Small intestine (tissue), 7 donors: ENCODE results near the gene PINLYP. TPM values are rescaled to one million over a fixed set of nuclear protein-coding genes. Genes with fewer than 3 reads are reported as not detected.

Experiments used
- DNase-seq, 2 donors: peaks; one replicate each; pipeline versions ENCODE4 v3.0.0 to v3.0.0-alpha.2; 2013
- FAIRE-seq: peaks from 2 replicates; lab custom pipeline; 2012; peaks lifted over from hg19 to GRCh38; lab: Jason Lieb, UNC
- H3K27ac ChIP-seq, 3 donors: one replicate each; pipeline ENCODE4 v1.5.1; 2013; ENCODE audit warnings: low read length in 2 of 3, mild to moderate bottlenecking in 2 of 3, control low read depth in 1 of 3, inconsistent platforms in 1 of 3, low read depth in 1 of 3, moderate library complexity in 1 of 3
- H3K27me3 ChIP-seq, 3 donors: one replicate each; pipeline ENCODE4 v1.6.1; 2013; ENCODE audit warnings: low read length in 3 of 3, inconsistent platforms in 1 of 3; ENCODE audit not compliant: control insufficient read depth in 3 of 3, insufficient read depth in 3 of 3
- H3K36me3 ChIP-seq, 3 donors: one replicate each; pipeline ENCODE4 v1.6.1; 2013; ENCODE audit warnings: low read length in 3 of 3, inconsistent platforms in 1 of 3, low read depth in 1 of 3, mild to moderate bottlenecking in 1 of 3, moderate library complexity in 1 of 3; ENCODE audit not compliant: control insufficient read depth in 3 of 3, insufficient read depth in 2 of 3
- H3K4me1 ChIP-seq, 3 donors: one replicate each; pipeline ENCODE4 v1.6.1; 2013; ENCODE audit warnings: low read length in 2 of 3, inconsistent platforms in 1 of 3, low read depth in 1 of 3, mild to moderate bottlenecking in 1 of 3, moderate library complexity in 1 of 3; ENCODE audit not compliant: control insufficient read depth in 3 of 3, insufficient read depth in 2 of 3
- H3K4me3 ChIP-seq, 3 donors: one replicate each; pipeline ENCODE4 v1.5.1; 2013; ENCODE audit warnings: low read length in 3 of 3, control low read depth in 1 of 3, inconsistent platforms in 1 of 3, low read depth in 1 of 3, mild to moderate bottlenecking in 1 of 3, moderate library complexity in 1 of 3
- H3K9me3 ChIP-seq, 2 donors: one replicate each; pipeline ENCODE4 v1.6.1; 2013; ENCODE audit warnings: low read depth in 1 of 2, low read length in 1 of 2; ENCODE audit not compliant: control insufficient read depth in 2 of 2, insufficient read depth in 1 of 2
- WGBS, 3 donors: extraction: QIAGEN DNeasy Blood & Tissue Kit; methylation state at CpG; one replicate each; pipeline ENCODE4 v1.1.7; 2013; 5-methylcytosine and 5-hydroxymethylcytosine counted together
- polyA plus RNA-seq, 4 donors: library from polyadenylated mRNA; stranded (reverse) in 3 of 4; unstranded in 1 of 4; fragments of 200-250 nt in 3 of 4; fragments of 120-200 nt in 1 of 4; gene quantifications; one replicate each; pipeline versions ENCODE4 v1.2.1 to v1.2.3, GENCODE V29; 2013
- donor health status: healthy with polysubstance abuse.
- donor health status: control.
- donor health status: control.
- donor health status: Bipolar disorder and iron deficiency.
- donor health status: healthy.

PINLYP gene
- polyA plus RNA-seq, 4 donors, result 5.1 to 13.8 (median 9.1) TPM

GRCh38 chr19:43616306-43616705 is 40.7 kb downstream of the PINLYP start:
- H3K9me3 ChIP-seq, result no peaks in the 10 kb centered on the region
- 63 to 85% (median 82%) methylated on average over 1 of the region's 1 CpG for WGBS, 3 donors

DNA sequence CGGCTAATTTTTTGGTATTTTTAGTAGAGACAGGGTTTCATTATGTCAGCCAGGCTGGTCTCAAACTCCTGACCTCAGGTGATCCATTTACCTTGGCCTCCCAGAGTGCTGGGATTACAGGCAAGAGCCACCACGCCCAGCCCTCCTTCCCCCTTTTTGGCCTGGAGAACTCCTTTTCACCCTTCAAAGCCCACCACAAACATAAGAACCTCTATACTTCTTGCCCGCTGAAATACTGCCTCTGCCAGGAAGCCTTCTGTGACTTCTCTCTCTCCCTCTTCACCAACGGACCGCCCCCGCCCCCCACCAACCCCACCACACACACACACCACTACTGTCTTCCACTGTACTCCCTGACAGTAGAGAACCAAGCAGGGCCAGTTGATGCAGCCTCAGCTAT is 41.4 kb downstream of the PINLYP start:
- Histone ChIP-seq H3K4me1 (peaks cover 0 to 9% (median 7%) of the 10 kb centered on the region in 3 donors), H3K9me3 (no peaks in the 10 kb centered on the region), H3K27me3 (no peaks in the 10 kb centered on the region), H3K4me3 (no peak overlapping the region), H3K27ac (no peak overlapping the region), H3K36me3 (peaks cover 0 to 23% (median 0%) of the 10 kb centered on the region in 3 donors)
- FAIRE-seq, result no peak
- 86 to 95% (median 90%) methylated on average over 6 of the region's 6 CpGs for WGBS, 3 donors
- DNase-seq, result no peak

More at GRCh38 chr19:43616306-43616705, 40.7 kb downstream of the PINLYP start:
- Histone ChIP-seq H3K27ac (no peak overlapping the region), H3K27me3 (no peaks in the 10 kb centered on the region), H3K4me1 (peaks cover 0 to 9% (median 7%) of the 10 kb centered on the region in 3 donors), H3K4me3 (no peak overlapping the region), H3K36me3 (peaks cover 0 to 29% (median 0%) of the 10 kb centered on the region in 3 donors)
- no peak for DNase-seq
- no peak for FAIRE-seq

- no peaks in the 10 kb centered on the region for H3K27me3 ChIP-seq
- peaks cover 0 to 9% (median 7%) of the 10 kb centered on the region in 3 donors for H3K4me1 ChIP-seq
- DNase-seq (no peak), FAIRE-seq (no peak)
- H3K27ac ChIP-seq, result peak overlapping the region; percentile 57 to 99 (median 97)
- peak overlapping the region; percentile 71 to 99 (median 77) for H3K4me3 ChIP-seq
- peaks cover 0 to 10% (median 0%) of the 10 kb centered on the region in 3 donors for H3K36me3 ChIP-seq
- 0 to 1% (median 0%) methylated on average over 14 of the region's 14 CpGs for WGBS, 3 donors
- no peaks in the 10 kb centered on the region for H3K9me3 ChIP-seq
Measured at GRCh38 chr19:43618921-43619261, 43.3 kb downstream of the PINLYP start.

DNA sequence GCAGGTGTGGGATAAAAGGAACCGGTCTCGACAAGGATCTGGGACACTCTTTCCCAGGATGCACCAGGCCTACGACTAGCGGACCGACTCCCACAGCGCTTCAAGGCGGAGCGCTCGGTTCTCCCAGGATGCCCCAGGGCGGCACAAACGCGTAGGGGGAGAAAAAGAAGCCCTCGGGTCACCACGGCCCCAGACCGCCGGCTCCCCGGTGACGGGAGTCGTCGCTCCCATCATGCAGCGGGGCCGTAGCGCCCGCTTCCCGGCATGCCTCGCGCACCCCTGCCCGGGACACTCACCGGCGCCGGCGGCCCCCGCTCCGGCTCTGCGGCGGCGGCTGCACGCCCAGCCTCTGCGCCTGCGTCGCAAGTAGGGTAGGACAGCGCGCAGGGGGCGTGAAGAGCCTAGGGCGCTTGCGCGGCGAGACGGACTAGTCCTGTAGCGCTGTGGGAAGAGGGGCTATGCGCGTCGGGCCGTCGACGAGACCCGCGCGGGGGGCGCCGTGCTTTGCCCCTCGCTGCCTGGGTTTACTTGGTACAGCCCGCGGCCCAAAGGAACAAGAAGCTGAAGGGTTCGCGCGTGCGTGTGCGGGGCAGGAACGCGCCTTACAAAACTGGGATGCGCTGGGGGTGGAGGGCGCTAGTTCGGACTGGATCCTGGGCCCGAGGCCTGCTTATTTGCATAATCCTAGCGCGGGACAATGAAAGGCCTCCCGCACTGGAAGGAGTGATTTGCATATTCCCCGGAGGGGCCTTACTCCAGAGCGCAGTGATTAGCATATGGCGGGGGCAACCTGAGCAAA is 43.9 kb downstream of the PINLYP start, which contains the start of gene ZNF428:
Gene ZNF428 (minus strand): TSS at position 368 of the 799 bp plus-strand sequence. CDS start 5,325 bp downstream, outside the sequence.
- H3K4me1 ChIP-seq, result peaks cover 0 to 9% (median 7%) of the 10 kb centered on the region in 3 donors
- WGBS, 3 donors, result 0% methylated on average over 56 to 81 of the region's 81 CpGs
- H3K4me3 ChIP-seq, result peak within 1 kb of the TSS; percentile 71 to 99 (median 77)
- DNase-seq, result peak; percentile 79 to 94
- H3K27me3 ChIP-seq, result no peaks in the 10 kb centered on the region
- H3K27ac ChIP-seq, result peak within 1 kb of the TSS; percentile 57 to 99 (median 97)
- H3K36me3 ChIP-seq, result peaks cover 0 to 6% (median 0%) of the 10 kb centered on the region in 3 donors
- no peak for FAIRE-seq
- H3K9me3 ChIP-seq, result no peaks in the 10 kb centered on the region

GRCh38 chr19:43620061-43621001 is 44.7 kb downstream of the PINLYP start:
- DNase-seq, result no peak
- peaks cover 0 to 9% (median 9%) of the 10 kb centered on the region in 3 donors for H3K4me1 ChIP-seq
- peak overlapping the region; percentile 57 to 99 (median 97) for H3K27ac ChIP-seq
- peaks cover 0 to 6% (median 0%) of the 10 kb centered on the region in 3 donors for H3K36me3 ChIP-seq
- 30 to 43% (median 42%) methylated on average over 23 of the region's 23 CpGs for WGBS, 3 donors
- no peaks in the 10 kb centered on the region for H3K27me3 ChIP-seq
- no peak for FAIRE-seq
- H3K9me3 ChIP-seq, result no peaks in the 10 kb centered on the region
- H3K4me3 ChIP-seq, result peak overlapping the region; percentile 71 to 99 (median 77)

- H3K27ac ChIP-seq, result no peak overlapping the region
- no peaks in the 10 kb centered on the region for H3K9me3 ChIP-seq
- no peak overlapping the region for H3K4me3 ChIP-seq
- peaks cover 0 to 14% (median 0%) of the 10 kb centered on the region in 3 donors for H3K36me3 ChIP-seq
- FAIRE-seq (no peak), DNase-seq (no peak)
- peaks cover 0 to 3% (median 0%) of the 10 kb centered on the region in 3 donors for H3K27me3 ChIP-seq
- H3K4me1 ChIP-seq, result peaks cover 0 to 9% (median 9%) of the 10 kb centered on the region in 3 donors
- WGBS, 3 donors, result 65 to 79% (median 73%) methylated on average over 4 of the region's 4 CpGs
Measured at GRCh38 chr19:43622070-43622469, 46.5 kb downstream of the PINLYP start.

DNA sequence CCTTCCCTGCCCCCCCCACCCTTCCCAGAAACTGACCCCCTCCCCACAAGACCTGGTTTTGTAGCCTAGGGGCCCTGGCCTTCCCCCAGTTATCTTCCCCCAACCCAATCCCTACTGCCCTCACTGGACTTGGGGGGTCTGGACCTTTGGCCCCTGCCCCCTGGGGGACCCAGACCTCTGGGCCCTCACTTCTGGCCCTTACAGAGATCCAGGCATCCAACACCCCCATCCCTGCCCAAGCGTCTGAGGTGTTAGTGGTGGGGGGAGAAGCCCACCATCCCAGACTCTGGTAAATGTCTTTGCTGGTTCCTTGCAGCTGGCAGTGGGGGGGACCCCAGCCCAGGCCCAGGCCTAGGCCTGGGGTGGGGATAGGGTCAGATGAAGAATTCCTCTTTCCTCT is 47.4 kb downstream of the PINLYP start:
- DNase-seq, result no peak
- H3K27me3 ChIP-seq, result peaks cover 0 to 3% (median 0%) of the 10 kb centered on the region in 3 donors
- peaks cover 0 to 14% (median 0%) of the 10 kb centered on the region in 3 donors for H3K36me3 ChIP-seq
- no peak overlapping the region for H3K4me3 ChIP-seq
- H3K4me1 ChIP-seq, result peaks cover 0 to 9% (median 9%) of the 10 kb centered on the region in 3 donors
- no peak for FAIRE-seq
- H3K9me3 ChIP-seq, result no peaks in the 10 kb centered on the region
- H3K27ac ChIP-seq, result no peak overlapping the region
- 80 to 92% (median 85%) methylated on average over 1 of the region's 1 CpG for WGBS, 3 donors
